HG02642 (cell line): ENCODE measurements around the gene TDRD9.

Experiments
- ATAC-seq: cut with Tn5 transposase; IDR thresholded peaks from one replicate; pipeline ENCODE4 v1.9.1; 2021; ENCODE audit warnings: mild to moderate bottlenecking; ENCODE audit not compliant: unreplicated experiment, poor library complexity

The TDRD9 gene

DNA sequence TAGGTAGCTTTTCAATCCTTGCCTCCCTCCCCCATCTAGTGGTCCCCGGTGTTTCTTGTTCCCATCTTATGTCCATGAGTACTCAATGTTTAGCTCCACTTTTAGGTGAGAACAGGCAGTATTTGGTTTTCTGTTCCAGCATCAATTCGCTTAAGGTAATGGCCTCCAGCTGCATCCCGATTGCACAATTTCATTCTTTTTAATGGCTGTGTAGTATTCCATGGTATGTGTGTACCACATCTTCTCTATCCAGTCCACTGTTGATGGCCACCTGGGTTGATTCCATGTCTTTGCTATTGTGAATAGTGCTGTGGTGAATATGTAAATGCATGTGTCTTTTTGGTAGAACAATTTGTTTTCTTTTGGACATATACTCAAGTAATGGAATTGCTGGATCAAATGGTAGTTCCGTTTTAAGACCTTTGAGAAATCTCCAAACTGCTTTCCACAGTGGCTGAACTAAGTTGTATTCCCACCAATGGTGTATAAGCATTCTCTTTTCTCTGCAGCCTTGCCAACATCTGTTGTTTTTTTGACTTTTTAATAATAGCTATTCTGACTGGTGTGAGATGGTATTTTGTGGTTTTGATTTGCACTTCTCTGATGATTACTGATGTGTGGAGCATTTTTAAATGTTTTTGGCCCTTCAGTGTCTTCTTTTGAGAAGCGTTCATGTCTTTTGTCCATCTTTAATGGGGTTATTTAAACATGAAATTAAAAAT, 123.0 kb downstream of the TDRD9 start:
- ATAC-seq: no peak

DNA sequence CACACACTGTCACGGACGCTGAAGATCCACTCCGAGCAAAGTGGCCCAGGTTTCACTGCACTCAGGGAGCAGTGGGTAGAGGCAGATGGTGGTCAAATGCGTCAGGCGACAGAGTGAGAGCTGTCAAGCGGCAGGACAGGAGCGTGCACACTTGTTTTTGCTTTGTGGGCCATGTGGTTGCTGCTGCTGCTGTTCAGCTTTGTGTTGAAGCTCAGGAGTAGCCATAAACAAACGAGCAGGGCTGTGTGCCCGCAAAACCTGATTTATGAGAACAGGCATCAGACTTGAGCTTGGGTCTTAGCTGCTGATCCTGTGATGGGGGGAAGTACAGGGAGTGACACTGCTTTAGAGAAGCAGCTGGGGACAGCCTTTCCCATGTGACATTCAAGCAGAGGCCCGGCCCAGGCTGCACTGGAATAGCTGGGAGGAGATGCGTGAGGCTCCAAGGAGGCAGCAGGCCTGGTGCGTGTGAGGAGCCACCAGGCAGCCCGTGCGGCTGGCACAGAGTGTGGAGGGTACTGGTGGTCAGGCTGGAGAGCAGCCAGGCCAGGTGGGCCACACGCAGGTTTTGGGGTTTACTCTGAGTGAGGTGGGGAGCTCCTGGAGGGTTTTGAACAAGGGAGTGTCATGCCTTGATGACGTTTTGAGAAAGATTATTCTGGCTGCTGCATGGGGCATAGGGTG, 126.1 kb downstream of the TDRD9 start:
- no peak for ATAC-seq

DNA sequence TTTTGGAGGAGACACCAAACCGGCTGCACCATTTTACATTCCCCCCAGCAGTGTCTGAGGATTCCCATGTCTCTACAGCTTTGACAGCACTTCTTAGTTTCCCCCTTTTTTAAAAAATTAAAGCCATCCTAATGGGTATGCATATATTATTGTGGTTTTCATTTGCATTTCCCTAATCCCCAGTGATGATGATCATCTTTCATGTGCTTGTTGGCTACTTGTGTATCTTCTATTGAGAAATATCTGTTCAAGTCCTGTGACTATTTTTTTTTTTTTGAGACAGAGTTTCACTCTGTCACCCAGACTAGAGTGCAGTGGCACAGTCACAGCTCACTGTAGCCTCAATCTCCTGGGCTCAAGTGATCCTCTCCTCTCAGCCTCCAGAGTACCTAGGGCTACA, 134.0 kb downstream of the TDRD9 start:
- ATAC-seq: no peak

DNA sequence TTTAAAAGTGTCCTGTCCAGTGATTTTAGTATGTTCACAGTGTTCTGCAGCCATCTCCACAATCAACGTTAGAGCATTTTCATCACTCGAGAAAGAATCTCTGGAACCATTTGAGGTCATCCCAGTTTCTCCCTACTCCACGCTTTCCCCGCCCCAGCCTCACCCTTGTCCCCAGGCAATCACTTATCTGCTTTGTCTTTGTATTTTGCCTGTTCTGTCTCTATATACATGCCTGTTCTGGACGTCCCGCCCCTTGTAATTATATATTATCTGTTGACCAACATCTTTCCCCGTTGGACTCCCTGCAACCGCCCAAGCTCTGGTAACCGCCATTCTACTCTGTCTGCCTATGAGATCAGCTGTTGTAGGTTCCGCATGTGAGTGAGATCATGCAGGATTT, 135.7 kb downstream of the TDRD9 start:
- no peak for ATAC-seq

DNA sequence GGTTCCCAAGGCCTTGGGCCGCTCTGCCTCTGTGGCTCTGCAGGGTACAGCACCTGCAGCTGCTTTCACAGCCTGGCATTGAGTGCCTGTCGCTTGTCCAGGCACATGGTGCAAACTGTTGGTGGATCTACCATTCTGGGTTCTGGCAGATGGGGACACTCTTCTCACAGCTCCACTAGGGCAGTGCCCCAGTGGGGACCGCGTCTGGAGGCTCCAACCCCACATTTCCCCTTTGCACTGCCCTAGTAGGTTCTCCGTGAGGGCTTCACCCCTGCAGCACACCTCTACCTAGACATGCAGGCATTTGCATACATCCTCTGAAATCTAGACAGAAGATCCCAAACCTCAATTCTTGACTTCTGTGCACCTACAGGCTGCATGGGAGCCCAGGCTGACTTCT, 138.0 kb downstream of the TDRD9 start:
- no peak for ATAC-seq

DNA sequence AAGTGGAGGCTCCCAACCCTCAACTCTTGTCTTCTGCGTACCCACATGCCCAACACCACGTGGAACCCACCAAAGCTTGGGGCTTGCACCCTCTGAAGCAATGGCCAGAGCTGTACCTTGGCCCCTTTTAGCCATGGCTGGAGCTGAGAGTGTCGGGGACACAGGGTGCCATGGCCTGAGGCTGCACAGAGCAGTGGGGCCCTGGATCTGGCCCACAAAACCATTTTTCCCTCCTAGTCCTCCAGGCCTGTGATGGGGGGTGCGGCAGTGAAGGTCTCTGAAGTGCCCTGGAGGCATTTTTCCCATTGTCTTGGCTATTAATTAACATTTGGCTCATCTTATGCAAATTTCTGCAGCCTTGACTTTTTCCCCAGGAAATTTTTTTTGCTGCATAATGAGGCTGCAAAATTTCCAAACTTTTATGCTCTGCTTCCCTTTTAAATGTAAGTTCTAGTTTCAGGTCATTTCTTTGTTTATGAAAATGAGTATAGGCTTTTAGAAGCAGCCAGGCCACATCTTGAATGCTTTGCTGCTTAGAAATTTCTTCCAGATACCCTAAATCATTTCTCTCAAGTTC, 138.6 kb downstream of the TDRD9 start:
- no peak for ATAC-seq

DNA sequence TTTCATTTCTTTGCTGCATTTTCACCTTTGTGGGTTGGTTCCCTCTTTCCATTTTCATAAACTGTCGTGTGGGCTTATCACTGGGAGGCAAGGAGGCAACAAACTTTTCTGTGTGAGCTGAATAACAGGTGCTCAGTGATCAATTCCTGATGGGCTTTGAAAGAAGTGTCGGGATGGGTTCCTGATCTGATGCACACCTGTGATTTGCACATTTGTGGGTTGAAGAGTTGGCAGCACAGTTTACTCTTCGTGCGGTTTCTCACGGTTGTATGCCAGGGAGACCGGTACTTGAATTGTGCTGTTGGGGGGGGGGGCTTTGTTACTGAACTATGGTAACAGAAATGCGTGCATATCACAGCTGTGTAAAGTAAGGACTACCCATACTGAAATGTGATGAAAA, 141.3 kb downstream of the TDRD9 start:
- no peak for ATAC-seq

DNA sequence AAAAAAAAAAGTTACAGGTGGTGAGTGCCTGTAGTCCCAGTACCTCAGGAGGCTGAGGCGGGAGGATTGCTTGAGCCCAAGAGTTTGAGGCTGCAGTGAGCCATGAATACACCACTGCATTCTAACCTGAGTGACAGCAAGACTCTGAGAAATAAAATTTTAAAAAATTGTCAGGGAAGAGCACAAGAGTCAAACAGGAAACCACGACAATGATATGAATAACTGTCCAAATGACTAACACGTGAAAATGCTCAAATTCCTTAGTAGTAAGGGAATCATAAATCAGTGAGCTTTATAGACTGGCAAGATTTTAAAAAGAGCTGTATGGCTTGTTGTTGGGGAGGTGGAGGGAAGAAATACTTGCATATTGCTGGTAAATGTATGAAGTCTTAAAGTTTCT, 144.3 kb downstream of the TDRD9 start:
- ATAC-seq: no peak

DNA sequence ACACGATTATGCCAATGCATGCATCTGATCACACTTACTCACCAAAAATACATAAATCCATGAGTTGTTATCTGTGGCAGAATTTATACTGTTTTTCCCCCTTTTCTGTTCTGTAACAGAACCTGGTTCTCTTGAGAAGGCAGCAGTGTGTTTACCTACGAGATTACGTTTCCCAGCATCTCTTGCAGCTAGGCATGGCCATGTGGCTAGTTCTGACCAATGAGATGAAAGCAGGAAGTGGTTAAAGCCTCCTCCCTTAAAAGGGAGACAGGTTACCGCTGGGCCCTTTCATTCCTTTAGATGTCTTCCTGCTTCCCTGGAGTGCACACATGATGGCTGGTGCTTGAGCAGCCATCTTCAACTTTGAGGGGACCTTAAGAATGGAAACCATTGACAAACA, 145.5 kb downstream of the TDRD9 start:
- no peak for ATAC-seq

DNA sequence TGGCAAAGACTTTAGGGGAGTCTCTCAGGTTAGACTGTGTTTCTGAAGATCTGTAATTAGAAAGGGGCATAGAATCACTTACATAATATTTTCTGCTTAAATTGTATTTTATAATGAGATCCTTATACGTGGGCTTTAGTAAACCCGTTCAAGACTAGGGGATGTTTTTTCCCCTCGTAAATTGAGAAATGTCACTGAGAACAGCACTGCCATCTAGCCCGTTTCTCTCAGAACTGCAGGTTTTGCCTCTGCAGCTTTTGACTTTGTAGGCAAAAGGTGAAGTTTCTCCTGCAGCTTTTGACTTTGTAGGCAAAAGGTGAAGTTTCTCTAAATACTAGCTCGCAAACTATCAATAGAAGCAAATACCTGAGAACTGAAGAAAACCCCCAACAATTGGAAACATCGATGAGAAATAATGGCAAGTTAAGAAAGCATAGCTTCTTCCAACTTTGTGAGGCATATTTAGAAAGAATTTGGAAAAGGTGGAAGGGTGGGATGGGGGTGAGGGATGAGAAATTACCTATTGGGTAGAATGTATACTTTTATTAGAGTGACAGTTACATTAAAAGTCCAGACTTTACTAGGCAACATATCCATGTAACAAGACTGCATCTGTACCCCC, 147.4 kb downstream of the TDRD9 start:
- no peak for ATAC-seq

DNA sequence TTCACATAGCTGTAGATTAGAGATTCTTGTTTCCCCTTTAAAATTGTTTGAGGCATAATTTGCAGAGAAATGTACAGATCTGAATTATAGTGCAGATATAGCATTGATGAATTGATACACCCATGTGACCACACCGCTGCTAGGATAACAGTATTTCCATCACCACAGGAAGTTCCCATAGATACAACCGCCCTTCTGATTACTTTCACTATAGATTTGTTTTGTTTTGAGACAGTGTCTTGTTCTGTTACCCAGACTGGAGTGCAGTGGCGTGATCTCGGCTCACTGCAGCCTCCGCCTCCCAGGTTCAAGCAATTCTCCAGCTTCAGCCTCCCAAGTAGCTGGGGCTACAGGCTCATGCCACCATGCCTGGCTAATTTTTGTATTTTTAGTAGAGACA, 148.5 kb downstream of the TDRD9 start:
- no peak for ATAC-seq

DNA sequence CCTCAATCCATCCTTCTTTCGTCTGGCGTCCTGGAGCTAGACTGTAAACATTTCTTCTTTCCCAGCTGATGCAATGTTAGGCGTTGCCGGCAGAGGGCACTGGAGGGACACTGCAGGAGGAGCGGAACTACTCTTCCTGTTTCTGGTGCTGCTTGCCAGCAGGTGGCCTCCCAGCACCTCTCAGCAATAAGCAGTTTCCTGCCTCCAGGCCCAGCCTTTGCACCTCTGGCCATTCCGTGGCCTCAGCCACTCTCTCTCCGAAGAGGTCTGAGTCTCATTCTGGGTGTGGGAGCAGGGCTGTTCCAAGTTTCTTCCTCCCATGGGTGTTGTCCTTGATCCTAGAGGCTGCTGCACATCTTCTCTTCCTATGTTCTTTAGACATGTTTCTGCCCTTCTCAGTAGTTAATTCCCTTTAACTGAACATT, 149.8 kb downstream of the TDRD9 start:
- peak; percentile 86 for ATAC-seq

DNA sequence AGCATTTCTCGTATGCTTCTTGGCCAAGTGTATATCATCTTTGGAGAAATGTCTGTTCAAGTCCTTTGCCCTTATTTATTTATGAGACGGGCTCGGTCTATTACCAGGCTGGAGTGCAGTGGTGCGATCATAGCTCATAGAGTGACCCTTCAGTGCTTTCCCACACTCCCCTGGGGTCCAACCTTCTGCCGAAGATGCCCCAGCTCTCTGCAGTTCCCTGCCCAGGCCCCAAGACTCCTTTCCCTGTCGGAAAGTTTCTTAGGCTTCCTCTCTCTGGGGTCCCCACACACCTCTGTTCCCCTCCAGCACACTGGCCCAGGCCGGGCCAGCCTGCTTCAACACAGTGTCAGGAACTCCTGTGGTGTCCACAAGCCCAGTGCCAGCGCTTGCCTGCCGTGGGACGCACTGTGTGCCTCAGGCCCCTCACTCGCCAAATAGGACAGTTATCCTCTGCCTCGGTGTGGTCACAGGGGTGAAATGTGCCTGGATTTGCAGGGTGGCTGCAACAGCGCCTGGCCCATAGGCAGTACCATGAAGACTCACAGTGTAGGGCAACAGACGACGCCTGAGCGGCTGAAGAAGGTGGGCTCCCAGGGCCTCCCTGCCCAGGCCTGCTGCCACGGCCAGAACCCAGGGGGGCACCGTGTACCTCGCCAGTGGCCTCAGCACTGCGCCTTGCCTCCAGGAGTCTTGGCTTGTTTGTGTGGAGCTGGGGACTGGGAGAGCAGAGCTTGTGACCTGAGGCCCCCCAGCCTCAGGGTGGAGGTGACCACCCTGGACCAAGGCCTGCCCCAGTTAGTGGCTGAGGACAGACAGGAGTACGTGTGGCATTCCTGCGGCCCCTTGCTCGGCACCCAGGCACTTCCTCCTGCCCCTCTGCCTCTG, 152.4 kb downstream of the TDRD9 start:
- no peak for ATAC-seq

DNA sequence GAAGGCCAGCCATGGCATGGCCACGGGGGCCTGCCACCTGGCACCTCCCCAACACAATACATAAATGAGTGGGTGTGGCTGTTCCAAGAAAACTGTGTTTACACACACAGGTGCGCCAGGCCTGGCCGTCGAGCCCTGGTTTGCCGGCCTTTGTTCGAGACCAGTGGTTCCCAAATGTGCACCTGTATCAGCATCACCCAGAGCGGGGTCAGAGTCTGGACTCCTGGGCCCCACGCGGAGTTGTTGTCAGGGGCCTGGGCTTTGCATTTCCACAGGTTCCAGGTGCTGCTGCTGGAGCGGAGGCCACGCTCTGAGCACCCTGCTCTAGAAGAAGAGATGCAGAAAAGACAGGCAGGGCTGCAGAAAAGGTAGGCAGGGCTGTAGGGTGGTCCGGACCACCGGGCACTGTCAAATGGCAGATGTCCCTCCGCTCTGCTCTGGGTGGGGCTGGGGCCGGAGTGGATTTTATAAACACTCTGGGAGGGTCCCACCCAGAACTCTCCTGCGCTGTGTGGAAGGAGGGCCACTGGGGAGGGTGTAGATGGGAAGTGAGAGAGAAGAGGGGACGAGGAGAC, 153.1 kb downstream of the TDRD9 start:
- ATAC-seq: no peak

DNA sequence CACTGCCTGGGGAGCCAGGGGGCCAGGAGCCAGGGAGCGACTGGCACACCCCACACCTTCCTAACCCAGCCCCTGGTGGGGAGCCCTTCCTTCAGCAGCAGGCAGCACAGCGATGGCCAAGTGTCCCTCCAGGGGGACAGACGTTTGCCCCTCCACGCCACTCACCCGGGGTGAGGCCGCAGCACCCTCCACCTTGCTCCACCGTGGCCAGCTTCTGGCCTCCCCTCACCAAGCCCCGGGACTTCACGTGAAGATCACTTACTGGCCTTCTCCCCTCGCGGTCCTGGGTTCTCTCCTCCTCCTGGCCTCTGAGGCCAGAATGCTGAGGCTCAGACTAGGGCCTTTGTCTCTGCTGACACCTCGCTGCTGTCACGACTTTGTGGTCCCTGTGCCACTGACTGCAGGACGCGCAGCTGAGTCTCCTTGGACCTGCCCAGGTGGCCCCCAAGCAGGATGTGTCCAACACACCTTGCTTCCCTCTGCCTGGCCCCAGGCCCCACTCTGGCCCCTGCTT, 153.8 kb downstream of the TDRD9 start:
- ATAC-seq: no peak

DNA sequence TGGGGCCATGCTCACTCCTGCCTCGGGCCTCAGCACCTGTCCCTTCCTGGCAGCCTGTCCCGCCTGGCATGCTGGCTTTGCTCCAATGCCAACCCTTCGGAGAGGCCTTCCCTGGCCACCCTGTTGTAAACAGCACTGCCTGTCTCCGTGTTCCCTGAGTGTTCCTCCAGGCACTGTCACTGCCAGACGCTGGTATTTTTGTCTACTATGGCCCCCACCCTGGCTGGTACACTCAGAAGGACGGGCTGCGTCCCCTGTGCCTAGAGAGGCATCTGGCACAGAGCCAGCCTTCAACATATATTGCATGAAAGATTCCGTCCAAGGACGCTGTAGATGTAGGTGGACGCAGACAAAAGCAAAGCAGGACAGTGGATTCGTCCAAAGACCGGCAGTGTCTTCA, 154.6 kb downstream of the TDRD9 start:
- ATAC-seq: no peak

DNA sequence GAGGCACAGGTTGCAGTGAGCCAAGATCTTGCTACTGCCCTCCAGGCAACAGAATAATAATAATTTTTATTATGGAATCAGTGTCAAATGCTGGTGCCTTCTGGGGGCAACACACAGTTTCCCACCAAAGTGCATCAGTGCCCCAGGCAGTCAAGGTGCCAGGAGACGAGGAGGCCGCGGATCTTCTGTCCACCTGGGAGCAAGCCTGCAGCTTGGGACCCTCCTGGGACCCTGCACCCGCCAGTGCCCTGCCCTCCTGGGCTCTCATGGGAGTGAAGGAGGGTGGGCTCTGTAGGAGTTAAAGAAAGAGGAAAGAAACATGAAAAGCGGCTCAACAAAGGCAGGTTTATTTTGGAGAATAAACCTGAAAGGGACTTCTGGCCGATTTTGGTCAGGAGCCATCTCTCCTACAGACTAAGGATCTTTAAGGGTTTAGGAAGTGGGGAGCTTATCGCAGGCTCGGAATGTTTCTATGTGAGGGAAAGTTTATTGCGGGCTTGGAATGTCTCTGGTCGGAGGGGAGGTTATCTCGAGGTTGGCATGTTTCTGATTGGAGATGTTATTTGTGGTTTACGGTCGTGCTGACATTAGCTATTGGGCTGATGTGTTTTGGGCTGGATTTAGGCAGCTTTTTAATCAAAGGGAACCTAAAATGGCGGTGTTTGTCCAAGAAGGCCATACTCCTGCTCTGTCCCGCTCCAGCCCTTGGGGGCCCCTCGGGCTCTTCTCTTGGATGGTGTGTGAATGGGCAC, 156.2 kb downstream of the TDRD9 start:
- no peak for ATAC-seq

DNA sequence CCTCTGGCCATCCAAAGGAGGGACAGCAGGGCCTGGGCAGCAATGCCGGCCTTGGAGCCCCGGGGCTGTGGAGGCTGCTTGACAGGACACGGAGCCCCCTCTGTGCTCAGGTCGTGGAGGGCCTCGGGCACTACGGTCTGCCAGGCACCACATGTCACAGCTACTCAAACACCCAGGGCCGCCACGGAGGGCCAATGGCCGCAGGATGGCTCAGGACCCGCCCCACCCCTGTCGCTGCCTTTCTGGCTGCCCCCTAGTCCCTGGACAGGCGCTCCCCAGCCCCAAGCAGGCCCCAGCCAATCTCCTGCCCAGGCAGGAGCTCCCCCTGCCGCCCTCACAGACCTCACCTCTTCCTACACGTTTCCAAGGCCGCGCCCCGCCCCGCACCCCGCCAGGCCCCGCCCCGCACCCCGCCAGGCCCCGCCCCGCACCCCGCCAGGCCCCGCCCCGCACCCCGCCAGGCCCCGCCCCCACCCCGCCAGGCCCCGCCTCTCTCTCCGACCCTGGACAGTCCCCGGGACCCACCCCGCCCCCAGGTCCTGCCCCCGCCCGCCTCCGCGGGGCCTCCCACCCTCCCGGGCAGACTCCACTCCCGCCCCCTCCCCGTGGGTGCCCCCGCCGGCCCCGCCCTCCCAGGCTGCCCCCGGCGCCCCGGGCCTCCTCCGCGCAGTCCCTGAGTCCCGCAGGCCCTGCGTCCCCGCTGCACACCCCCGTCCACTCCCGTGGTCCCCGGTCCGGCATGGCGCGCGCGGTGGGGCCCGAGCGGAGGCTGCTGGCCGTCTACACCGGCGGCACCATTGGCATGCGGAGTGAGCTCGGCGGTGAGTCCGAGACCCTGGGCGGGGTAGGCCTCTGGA, 157.0 kb downstream of the TDRD9 start, which contains the start of gene ASPG:
TSS of gene ASPG (plus strand) at position 669 of the 857 bp plus-strand sequence. CDS start at position 740, 71 bp downstream.
- no peak for ATAC-seq
